Measurements from ENCODE around the gene DNAJC3. TPM values are rescaled to one million over a fixed set of nuclear protein-coding genes. Genes with fewer than 3 reads are reported as not detected.

The DNAJC3 gene, protein sequence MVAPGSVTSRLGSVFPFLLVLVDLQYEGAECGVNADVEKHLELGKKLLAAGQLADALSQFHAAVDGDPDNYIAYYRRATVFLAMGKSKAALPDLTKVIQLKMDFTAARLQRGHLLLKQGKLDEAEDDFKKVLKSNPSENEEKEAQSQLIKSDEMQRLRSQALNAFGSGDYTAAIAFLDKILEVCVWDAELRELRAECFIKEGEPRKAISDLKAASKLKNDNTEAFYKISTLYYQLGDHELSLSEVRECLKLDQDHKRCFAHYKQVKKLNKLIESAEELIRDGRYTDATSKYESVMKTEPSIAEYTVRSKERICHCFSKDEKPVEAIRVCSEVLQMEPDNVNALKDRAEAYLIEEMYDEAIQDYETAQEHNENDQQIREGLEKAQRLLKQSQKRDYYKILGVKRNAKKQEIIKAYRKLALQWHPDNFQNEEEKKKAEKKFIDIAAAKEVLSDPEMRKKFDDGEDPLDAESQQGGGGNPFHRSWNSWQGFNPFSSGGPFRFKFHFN
- total RNA-seq, result 63.3 and 65.8 TPM in 2 replicates

DNA sequence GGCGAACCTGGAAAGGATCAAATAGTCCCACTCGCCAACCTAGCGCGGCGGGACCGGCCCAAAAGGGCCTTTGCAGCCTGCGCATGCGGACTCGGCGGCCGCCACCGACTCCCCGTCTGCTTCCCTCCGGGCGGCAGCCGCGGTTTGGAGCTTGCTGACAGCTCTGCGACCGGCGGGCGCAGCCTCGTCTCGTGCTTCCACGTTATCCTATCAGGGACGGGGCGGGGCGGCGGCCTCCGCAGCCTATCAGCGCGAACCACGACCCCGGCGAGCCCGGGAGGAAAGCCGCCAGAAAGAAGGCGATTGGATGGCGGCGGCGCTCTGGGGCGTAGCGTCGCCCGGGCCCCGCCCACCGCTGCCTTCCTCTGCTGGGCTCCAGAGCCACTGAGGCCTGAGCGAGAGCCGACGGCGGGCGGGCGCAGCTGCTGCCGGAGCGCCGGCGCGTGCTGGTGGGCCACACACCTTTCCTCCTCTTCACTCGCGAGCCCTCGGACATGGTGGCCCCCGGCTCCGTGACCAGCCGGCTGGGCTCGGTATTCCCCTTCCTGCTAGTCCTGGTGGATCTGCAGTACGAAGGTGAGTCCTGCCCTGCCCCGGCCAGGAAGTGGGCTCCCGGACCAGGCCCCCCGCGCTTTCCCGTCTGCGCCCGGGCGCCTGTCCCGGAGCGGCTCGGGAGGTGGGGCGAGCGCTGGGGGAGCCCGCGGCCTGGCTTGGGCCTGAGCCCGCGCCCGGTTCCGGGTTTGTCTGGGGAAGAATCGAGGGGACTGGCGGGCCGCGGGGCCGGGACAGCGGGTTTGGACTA is at the start of gene DNAJC3:
DNAJC3 (plus strand) TSS at position 378 of the 802 bp plus-strand sequence; CDS start at position 495, 117 bp downstream.

DNA sequence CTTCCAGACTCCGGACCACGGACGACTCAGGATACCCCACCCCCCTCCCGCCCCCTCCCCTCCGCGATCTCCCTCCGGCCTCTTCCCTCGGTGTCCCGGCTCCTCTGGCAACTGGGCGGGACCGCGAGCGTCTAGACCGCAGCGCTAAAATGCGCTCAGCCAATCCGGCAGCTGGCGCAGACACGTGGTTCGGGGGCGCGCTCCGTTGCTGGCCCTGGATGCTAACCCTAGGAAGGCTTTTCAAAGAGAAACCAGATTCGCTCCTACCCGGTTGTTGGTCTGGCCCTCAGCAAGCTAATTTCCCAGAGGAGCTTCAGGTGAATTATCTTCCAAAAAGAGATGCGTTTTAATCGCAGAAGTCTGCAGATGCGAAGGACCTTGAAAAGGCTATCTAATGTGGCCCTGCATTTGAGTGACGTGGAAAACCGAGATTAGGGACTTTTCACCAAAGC is 32.3 kb upstream of the DNAJC3 start, which contains the start of gene DZIP1:
DZIP1 (minus strand) TSS at position 106 of the 452 bp plus-strand sequence. CDS start 2,677 bp downstream, outside the sequence.

Other genes with a start within 250 kb of the DNAJC3 start
- 0.09 TPM in 1 of 2 replicates, not detected in the other for gene CLDN10, start 124.4 kb upstream of the DNAJC3 start, total RNA-seq
- gene DZIP1, start 32.4 kb upstream of the DNAJC3 start, total RNA-seq, result 10.3 and 15.2 TPM in 2 replicates